Testis (tissue), 5 donors: ENCODE data around the gene NFIB. TPM values are rescaled to one million over a fixed set of nuclear protein-coding genes. Genes with fewer than 3 reads are reported as not detected.

ENCODE experiments used
- DNase-seq: peaks from one replicate; pipeline ENCODE4 v3.0.0-alpha.2; 2019
- H3K27ac ChIP-seq, 2 donors: fragments of 200-600 bp; sonication (generic); one replicate each; pipeline ENCODE4 v1.5.1; 2019
- H3K27me3 ChIP-seq: fragments of 200-600 bp; sonication (generic); one replicate; pipeline ENCODE4 v1.5.1; 2019
- H3K36me3 ChIP-seq: fragments of 200-600 bp; sonication (generic); one replicate; pipeline ENCODE4 v1.5.1; 2017; ENCODE audit warnings: low read depth; ENCODE audit errors: missing control alignments
- H3K4me1 ChIP-seq: fragments of 200-600 bp; sonication (generic); one replicate; pipeline ENCODE4 v1.5.1; 2019
- H3K4me3 ChIP-seq, 2 donors: fragments of 200-600 bp; sonication (generic); one replicate each; pipeline ENCODE4 v1.5.1; 2017 to 2019
- H3K9me3 ChIP-seq: fragments of 200-600 bp; sonication (generic); one replicate; pipeline ENCODE4 v1.5.1; 2017
- CTCF ChIP-seq, 3 experiments: fragments of 450-650 bp in 2 of 3; fragments of 200-600 bp in 1 of 3; sonication (generic) in 1 of 3; IDR thresholded peaks; one replicate each; pipeline ENCODE4 v1.5.1; 2016 to 2019; ENCODE audit warnings: antibody characterized with exemption in 3 of 3, mild to moderate bottlenecking in 2 of 3, moderate library complexity in 1 of 3
- POLR2A ChIP-seq: fragments of 450-650 bp; IDR thresholded peaks from one replicate; pipeline ENCODE4 v1.6.1; 2017; ENCODE audit warnings: antibody characterized with exemption, mild to moderate bottlenecking, moderate library complexity
- WGBS, 2 donors: methylation state at CpG; one replicate each; pipeline ENCODE4 v1.1.5; 2018; 5-methylcytosine and 5-hydroxymethylcytosine counted together
- intact Hi-C: fragments of 100-400 bp; cut with DNase I; formaldehyde crosslinking; loops from one replicate; pipeline ENCODE4 v1.15.1; 2023; ENCODE audit warnings: low total_unique reads
- long read RNA-seq, 2 donors: transcript quantifications; one replicate each; lab custom pipeline, GENCODE V29; 2026
- polyA plus RNA-seq: library from polyadenylated mRNA; stranded (reverse); fragments of 350-450 nt; fragmentation: Illumina TruSeq; extraction: RNeasy Lipid Tissue Mini Kit (QIAGEN cat#74804); gene quantifications from one replicate; pipeline ENCODE4 v1.2.3, GENCODE V29; 2014; ENCODE audit warnings: low read depth, low replicate concordance; ENCODE audit not compliant: insufficient read depth
- total RNA-seq, 2 donors: library from RNA; depleted of rRNA; stranded (reverse); fragments of >200 nt; gene quantifications; one replicate each; pipeline ENCODE4 v1.2.3, GENCODE V29; 2016

Gene NFIB
- total RNA-seq (10 to 100 TPM; 23.1 to 34.7 TPM), polyA plus RNA-seq (8.4 TPM)
- long read RNA-seq, donor 1, full-length matches to known transcripts: 4 of 10 reads
- long read RNA-seq, donor 1, partial matches to known transcripts: 6 of 10 reads
- long read RNA-seq, donor 1, other reads (novel, unspliced or antisense): 0 of 10 reads
- long read RNA-seq, donor 2, full-length matches to known transcripts: 1 of 1 reads
- long read RNA-seq, donor 2, partial matches to known transcripts: 0 of 1 reads
- long read RNA-seq, donor 2, other reads (novel, unspliced or antisense): 0 of 1 reads

- TF ChIP-seq POLR2A: no peak
- intact Hi-C loops: no loop called here
- 0 to 1% methylated on average over 9 to 54 of the region's 63 CpGs for WGBS, 2 donors
- H3K27me3 ChIP-seq: no peaks in the 10 kb centered on the region
- H3K4me1 ChIP-seq: peaks cover 9% of the 10 kb centered on the region
- H3K36me3 ChIP-seq: no peaks in the 10 kb centered on the region
- H3K9me3 ChIP-seq: no peaks in the 10 kb centered on the region
- H3K27ac ChIP-seq: peak within 1 kb of the TSS; percentile 92 to 96
- peak; percentile 74 for DNase-seq
- H3K4me3 ChIP-seq: peak within 1 kb of the TSS; percentile 68 to 78
Measured at GRCh38 chr9:14313951-14314423, at the start of gene NFIB. Gene NFIB (minus strand): TSS chr9:14314141. CDS start chr9:14313511, 630 bp downstream.

GRCh38 chr9:14362175-14362574 is 48.2 kb upstream of the NFIB start:
- TF ChIP-seq POLR2A (no peak), CTCF (IDR thresholded peaks at IDR 0.05) (no peak)
- WGBS, 2 donors: 58 to 86% methylated on average over 1 of the region's 1 CpG
- intact Hi-C loops: no loop called here
- H3K36me3 ChIP-seq: no peaks in the 10 kb centered on the region
- H3K27me3 ChIP-seq: no peaks in the 10 kb centered on the region
- no peaks in the 10 kb centered on the region for H3K9me3 ChIP-seq
- no peak overlapping the region for H3K27ac ChIP-seq
- no peak overlapping the region for H3K4me3 ChIP-seq
- DNase-seq: no peak
- H3K4me1 ChIP-seq: no peaks in the 10 kb centered on the region

- H3K27me3 ChIP-seq: no peaks in the 10 kb centered on the region
- intact Hi-C loops: no loop called here
- no peaks in the 10 kb centered on the region for H3K9me3 ChIP-seq
- H3K4me3 ChIP-seq: no peak overlapping the region
- DNase-seq: no peak
- no peaks in the 10 kb centered on the region for H3K36me3 ChIP-seq
- no peaks in the 10 kb centered on the region for H3K4me1 ChIP-seq
- TF ChIP-seq POLR2A: no peak
- no peak for TF ChIP-seq CTCF (IDR thresholded peaks at IDR 0.05)
- no peak overlapping the region for H3K27ac ChIP-seq
Measured at GRCh38 chr9:14361074-14361473, 47.1 kb upstream of the NFIB start.

GRCh38 chr9:14358523-14358922 is 44.6 kb upstream of the NFIB start:
- Histone ChIP-seq H3K4me1 (no peaks in the 10 kb centered on the region), H3K36me3 (no peaks in the 10 kb centered on the region), H3K4me3 (no peak overlapping the region), H3K9me3 (no peaks in the 10 kb centered on the region), H3K27me3 (no peaks in the 10 kb centered on the region), H3K27ac (no peak overlapping the region)
- no peak for DNase-seq
- intact Hi-C loops: no loop called here
- TF ChIP-seq CTCF (IDR thresholded peaks at IDR 0.05) (no peak), POLR2A (no peak)
- 87 to 91% methylated on average over 2 of the region's 2 CpGs for WGBS, 2 donors

GRCh38 chr9:14356351-14357265 is 42.7 kb upstream of the NFIB start:
- H3K27me3 ChIP-seq: no peaks in the 10 kb centered on the region
- H3K27ac ChIP-seq: no peak overlapping the region
- no peaks in the 10 kb centered on the region for H3K9me3 ChIP-seq
- intact Hi-C loops: no loop called here
- DNase-seq: no peak
- H3K4me1 ChIP-seq: no peaks in the 10 kb centered on the region
- H3K4me3 ChIP-seq: no peak overlapping the region
- no peaks in the 10 kb centered on the region for H3K36me3 ChIP-seq
- no peak for TF ChIP-seq POLR2A
- TF ChIP-seq CTCF (IDR thresholded peaks at IDR 0.05): no peak
- WGBS, 2 donors: 85 to 86% methylated on average over 7 of the region's 7 CpGs
